Measurements from ENCODE around the gene PIAS4.

DNA sequence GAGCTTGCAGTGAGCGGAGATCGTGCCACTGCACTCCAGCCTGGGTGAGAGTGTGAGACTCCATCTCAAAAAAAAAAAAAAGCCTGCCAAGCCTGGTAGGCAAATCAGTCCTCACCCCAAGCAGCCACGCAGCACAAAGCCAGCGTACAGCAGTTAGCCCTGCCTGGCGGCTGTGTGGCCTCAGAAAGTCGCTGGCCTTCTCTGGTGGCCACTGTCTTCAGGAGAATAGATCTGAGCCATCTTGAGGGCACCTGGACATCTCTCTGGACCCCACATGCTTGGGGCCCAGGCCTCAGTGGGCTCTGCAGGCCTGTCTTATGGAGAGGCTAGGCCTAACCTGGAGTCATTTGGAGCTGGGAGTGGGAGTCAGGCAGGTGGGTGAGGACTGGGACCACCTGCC is 23.0 kb downstream of the PIAS4 start:
- TF ChIP-seq ZNF202 (tag by site-specific recombination; IDR thresholded peaks at IDR 0.05; ENCODE audit: borderline replicate concordance) (no peak), ZNF837 (tag by site-specific recombination; IDR thresholded peaks at IDR 0.05) (no peak), ZNF138 (tag by site-specific recombination; IDR thresholded peaks at IDR 0.05; ENCODE audit: borderline replicate concordance) (no peak), ZNF530 (tag by site-specific recombination; IDR thresholded peaks at IDR 0.05; ENCODE audit: low read depth) (no peak), HOXC10 (CRISPR knock-in tag; IDR thresholded peaks at IDR 0.05) (no peak), ZNF768 (tag by site-specific recombination; IDR thresholded peaks at IDR 0.05) (no peak), ZNF274 (IDR thresholded peaks at IDR 0.05; ENCODE audit: low read length) (no peak), ZNF274 (tag by site-specific recombination; IDR thresholded peaks at IDR 0.05; ENCODE audit: borderline replicate concordance) (no peak), ZNF366 (tag by site-specific recombination; conservative IDR thresholded peaks at IDR 0.05) (no peak), ZNF169 (tag by site-specific recombination; IDR thresholded peaks at IDR 0.05) (no peak), ZNF24 (tag by site-specific recombination; IDR thresholded peaks at IDR 0.05) (no peak)
- TF ChIP-seq, protein P1, sequence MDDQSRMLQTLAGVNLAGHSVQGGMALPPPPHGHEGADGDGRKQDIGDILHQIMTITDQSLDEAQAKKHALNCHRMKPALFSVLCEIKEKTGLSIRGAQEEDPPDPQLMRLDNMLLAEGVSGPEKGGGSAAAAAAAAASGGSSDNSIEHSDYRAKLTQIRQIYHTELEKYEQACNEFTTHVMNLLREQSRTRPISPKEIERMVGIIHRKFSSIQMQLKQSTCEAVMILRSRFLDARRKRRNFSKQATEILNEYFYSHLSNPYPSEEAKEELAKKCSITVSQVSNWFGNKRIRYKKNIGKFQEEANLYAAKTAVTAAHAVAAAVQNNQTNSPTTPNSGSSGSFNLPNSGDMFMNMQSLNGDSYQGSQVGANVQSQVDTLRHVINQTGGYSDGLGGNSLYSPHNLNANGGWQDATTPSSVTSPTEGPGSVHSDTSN (CRISPR knock-in tag; IDR thresholded peaks at IDR 0.05): no peak
- TF ChIP-seq, protein P2, sequence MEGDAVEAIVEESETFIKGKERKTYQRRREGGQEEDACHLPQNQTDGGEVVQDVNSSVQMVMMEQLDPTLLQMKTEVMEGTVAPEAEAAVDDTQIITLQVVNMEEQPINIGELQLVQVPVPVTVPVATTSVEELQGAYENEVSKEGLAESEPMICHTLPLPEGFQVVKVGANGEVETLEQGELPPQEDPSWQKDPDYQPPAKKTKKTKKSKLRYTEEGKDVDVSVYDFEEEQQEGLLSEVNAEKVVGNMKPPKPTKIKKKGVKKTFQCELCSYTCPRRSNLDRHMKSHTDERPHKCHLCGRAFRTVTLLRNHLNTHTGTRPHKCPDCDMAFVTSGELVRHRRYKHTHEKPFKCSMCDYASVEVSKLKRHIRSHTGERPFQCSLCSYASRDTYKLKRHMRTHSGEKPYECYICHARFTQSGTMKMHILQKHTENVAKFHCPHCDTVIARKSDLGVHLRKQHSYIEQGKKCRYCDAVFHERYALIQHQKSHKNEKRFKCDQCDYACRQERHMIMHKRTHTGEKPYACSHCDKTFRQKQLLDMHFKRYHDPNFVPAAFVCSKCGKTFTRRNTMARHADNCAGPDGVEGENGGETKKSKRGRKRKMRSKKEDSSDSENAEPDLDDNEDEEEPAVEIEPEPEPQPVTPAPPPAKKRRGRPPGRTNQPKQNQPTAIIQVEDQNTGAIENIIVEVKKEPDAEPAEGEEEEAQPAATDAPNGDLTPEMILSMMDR (tag by site-specific recombination; IDR thresholded peaks at IDR 0.05): no peak
- TF ChIP-seq, protein P3, sequence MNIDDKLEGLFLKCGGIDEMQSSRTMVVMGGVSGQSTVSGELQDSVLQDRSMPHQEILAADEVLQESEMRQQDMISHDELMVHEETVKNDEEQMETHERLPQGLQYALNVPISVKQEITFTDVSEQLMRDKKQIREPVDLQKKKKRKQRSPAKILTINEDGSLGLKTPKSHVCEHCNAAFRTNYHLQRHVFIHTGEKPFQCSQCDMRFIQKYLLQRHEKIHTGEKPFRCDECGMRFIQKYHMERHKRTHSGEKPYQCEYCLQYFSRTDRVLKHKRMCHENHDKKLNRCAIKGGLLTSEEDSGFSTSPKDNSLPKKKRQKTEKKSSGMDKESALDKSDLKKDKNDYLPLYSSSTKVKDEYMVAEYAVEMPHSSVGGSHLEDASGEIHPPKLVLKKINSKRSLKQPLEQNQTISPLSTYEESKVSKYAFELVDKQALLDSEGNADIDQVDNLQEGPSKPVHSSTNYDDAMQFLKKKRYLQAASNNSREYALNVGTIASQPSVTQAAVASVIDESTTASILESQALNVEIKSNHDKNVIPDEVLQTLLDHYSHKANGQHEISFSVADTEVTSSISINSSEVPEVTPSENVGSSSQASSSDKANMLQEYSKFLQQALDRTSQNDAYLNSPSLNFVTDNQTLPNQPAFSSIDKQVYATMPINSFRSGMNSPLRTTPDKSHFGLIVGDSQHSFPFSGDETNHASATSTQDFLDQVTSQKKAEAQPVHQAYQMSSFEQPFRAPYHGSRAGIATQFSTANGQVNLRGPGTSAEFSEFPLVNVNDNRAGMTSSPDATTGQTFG (tag by site-specific recombination; IDR thresholded peaks at IDR 0.05; ENCODE audit: borderline replicate concordance): no peak

Measured in HEK293 (cell line).